ENCODE results near the gene MYL2. TPM values are rescaled to one million over a fixed set of nuclear protein-coding genes. Genes with fewer than 3 reads are reported as not detected.

Gene MYL2
- total RNA-seq, 1 experiment from 2014 or later = not detected

GRCh38 chr12:110940933-110941332 lies 20.6 kb upstream of the MYL2 start (continued):
- no peak for TF ChIP-seq AR (CRISPR knock-in tag; IDR thresholded peaks at IDR 0.05)

- Mint-ChIP-seq H3K27ac (no peak overlapping the region), H3K9me3 (peaks cover 11% of the 10 kb centered on the region), H3K36me3 (peaks cover 33% of the 10 kb centered on the region), H3K4me3 (no peak overlapping the region), H3K4me1 (peaks cover 45% of the 10 kb centered on the region), H3K27me3 (ENCODE audit: low read depth) (peaks cover 16% of the 10 kb centered on the region)
- POLR2A ChIA-PET = no interaction called here
- ATAC-seq (no peak), DNase-seq (ENCODE audit: low spot score) (no peak)
- CTCF ChIA-PET = interaction anchor here (1.1 to 2.4 kb wide), 4 partner anchors 9 to 358 kb away, joined by 3 to 8 read pairs (median 6); no protein-coding TSS in a partner anchor
- TF ChIP-seq FOXP1 (CRISPR knock-in tag; IDR thresholded peaks at IDR 0.05; ENCODE audit: borderline replicate concordance) = no peak
- 0 out of 2 replicates have a peak, but pooled peaks have one; percentile 23 for TF ChIP-seq GTF2I (CRISPR knock-in tag; conservative IDR thresholded peaks at IDR 0.05)
These were observed 19.9 kb upstream of the MYL2 start for GRCh38 chr12:110940296-110940695.

- Mint-ChIP-seq H3K36me3 (peaks cover 16% of the 10 kb centered on the region), H3K4me3 (peak overlapping the region; percentile 78), H3K27me3 (ENCODE audit: low read depth) (peaks cover 18% of the 10 kb centered on the region), H3K27ac (peak overlapping the region; percentile 99), H3K4me1 (peaks cover 62% of the 10 kb centered on the region), H3K9me3 (peaks cover 5% of the 10 kb centered on the region; the same call in 1 of the 2 replicates)
- ATAC-seq (peak; percentile 78), DNase-seq (ENCODE audit: low spot score) (peak; percentile 86)
- CTCF ChIA-PET = interaction anchor here (0.6 to 3.4 kb wide), 27 partner anchors 8 to 374 kb away, joined by 3 to 21 read pairs (median 3); partner anchors contain the start of gene CCDC63
- POLR2A ChIA-PET = no interaction called here
- TF ChIP-seq ZNF423 (CRISPR knock-in tag; IDR thresholded peaks at IDR 0.05) (peak; percentile 41), KAT7 (CRISPR knock-in tag; IDR thresholded peaks at IDR 0.05; ENCODE audit: borderline replicate concordance) (no peak), MLX (CRISPR knock-in tag; IDR thresholded peaks at IDR 0.05) (no peak), NR1H2 (CRISPR knock-in tag; IDR thresholded peaks at IDR 0.05) (no peak), AFF4 (CRISPR knock-in tag; IDR thresholded peaks at IDR 0.05; ENCODE audit: borderline replicate concordance) (peak; percentile 73; the same call in 1 of the 2 replicates), CDX4 (CRISPR knock-in tag; IDR thresholded peaks at IDR 0.05; ENCODE audit: borderline replicate concordance) (no peak), NFATC4 (CRISPR knock-in tag; IDR thresholded peaks at IDR 0.05) (no peak), MYBL2 (CRISPR knock-in tag; IDR thresholded peaks at IDR 0.05) (no peak), ESRRA (CRISPR knock-in tag; IDR thresholded peaks at IDR 0.05; ENCODE audit: borderline replicate concordance) (no peak), PRRX2 (CRISPR knock-in tag; IDR thresholded peaks at IDR 0.05) (peak; percentile 78; the same call in 1 of the 2 replicates), ZNF425 (CRISPR knock-in tag; conservative IDR thresholded peaks at IDR 0.05) (no peak), TEAD1 (CRISPR knock-in tag; IDR thresholded peaks at IDR 0.05) (peak; percentile 75; the same call in 1 of the 2 replicates), SMAD3 (CRISPR knock-in tag; IDR thresholded peaks at IDR 0.05; ENCODE audit: borderline replicate concordance) (0 out of 2 replicates have a peak, but pooled peaks have one; percentile 27), CTCF (IDR thresholded peaks at IDR 0.05) (peak; percentile 89), JUN (CRISPR knock-in tag; IDR thresholded peaks at IDR 0.05) (no peak)
These were observed 16.8 kb upstream of the MYL2 start for GRCh38 chr12:110937104-110937641.

Measured in WTC11 (cell line).